SHP77 (cell line): Measurements from ENCODE around the gene HDC.

ENCODE experiments used
- DNase-seq, 2 experiments: peaks; one replicate each; lab custom pipeline; 2025; lab: John Stamatoyannopoulos, UW

HDC gene

DNA sequence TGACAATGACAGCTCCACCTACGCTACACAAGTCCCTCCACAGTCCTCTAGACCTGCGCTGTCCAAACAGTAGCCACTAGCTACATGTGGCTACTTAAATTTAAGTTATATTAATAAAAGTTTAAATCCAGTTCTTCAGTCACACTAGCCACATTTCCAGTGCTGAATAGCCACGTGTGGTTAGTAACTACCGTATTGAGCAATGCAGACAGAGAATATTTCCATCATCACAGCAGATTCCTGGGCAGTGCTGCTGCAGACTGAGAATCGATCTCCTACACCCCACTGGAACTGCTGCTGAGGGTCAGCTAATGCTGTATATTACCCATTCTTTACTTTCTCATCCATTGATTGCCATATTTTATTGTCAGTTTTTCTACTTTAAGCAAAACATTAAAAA lies 40.9 kb downstream of the HDC start:
- DNase-seq, result no peak

DNA sequence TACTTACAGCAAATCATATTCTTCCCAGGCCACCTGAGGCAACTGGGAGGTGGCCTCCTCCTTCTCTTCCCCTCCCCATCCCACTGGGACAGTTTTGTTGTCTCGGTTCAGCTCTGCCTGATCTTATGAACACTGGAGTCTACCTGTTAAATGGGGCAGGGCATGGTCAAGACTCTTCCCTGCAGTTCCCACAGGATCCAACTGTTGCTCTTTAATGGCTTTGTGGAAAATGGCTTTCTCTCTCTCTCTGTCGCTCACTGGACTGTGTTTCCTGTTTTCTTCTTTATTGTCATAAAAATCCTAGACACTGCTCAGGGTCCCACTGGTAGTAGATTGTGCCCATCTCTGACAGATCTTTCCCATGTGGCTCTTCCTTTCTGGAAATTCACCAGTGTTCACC lies 43.3 kb downstream of the HDC start:
- DNase-seq, result no peak

DNA sequence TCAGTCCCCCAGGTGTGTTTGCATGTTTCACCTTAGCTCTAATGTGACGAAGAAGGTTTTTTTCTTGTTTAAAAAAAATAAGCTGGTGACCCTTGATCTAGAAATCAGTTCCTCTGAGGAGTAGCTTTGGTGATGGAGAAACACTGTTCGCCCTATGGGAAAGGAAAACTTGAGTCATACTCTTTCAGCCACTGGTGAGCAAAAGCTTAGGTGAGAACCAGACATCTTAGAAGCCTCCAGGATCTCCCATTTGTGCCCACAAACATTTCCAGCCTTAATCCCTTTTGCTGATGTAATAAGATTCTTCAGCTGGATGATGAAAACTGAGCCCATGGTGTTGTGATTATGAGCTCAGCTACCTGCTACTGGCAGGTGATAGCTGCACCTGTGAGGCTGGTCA lies 45.7 kb downstream of the HDC start:
- DNase-seq, result no peak

DNA sequence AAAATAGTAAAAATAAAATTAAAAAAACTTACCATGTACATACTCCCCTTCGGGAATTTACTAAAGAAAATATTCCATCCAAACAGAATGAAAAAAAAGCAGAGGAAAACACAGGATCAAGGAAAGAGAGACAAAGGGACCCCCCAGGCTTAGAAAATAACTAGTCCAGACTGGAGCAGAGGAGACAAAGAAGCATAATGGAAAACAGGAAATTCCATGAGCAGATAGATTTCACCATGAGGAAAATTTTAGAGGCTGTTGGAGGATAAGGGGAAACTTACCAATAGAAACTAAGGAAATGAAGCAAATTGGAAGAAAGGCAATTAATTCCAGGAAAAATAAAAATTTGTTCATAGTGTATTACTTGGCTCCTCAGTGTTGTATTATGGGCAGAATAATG lies 46.8 kb downstream of the HDC start:
- DNase-seq, result no peak

DNA sequence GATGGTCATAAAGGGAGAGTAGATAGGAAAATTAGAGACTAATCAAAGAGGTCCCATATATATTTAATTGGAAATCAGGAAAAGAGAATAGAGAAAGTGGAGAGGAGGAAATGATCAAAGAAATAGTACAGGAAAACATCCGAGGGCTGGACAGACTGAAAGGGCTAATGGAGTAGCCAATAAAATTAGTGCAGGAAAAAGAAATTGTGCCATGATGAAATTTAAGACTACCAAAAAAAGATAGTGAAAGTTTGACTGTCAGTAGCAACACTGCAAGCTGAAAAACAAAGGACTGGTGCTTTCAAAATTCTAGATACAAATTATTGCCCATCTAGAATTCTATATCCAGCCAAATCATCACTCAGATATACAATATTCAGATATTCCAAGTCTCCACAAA lies 47.2 kb downstream of the HDC start:
- DNase-seq, result no peak

DNA sequence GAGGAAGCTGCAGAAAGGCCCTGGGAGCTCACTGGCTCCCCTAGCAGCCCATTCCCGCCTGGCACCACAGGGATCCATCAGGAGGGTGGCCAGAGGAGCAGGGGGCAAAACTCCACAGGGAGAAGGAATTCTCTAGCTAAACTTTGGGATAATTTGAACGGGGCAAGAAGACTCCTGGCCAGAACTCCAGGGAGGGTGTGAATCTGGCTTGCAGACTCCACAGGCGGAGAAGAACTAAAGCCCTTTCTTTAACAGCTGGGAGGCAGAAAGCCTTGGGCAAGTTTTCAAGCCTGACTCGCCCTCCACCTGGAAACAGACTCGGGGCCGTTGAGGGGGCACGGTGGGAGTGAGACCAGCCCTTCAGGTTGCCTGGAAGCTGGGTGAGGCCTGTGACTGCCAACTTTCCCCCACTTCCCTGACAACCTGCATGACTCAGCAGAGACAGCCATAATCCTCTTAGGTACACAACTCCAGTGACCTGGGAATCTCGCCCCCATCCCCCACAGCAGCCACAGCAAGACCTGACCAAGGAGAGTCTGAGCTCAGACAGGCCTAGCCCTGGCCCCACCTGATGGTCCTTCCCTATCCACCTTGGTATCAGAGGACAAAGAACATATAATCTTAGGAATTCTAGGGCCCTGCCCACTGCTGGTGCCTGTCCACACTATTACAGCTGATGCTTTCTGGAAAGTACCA lies 54.9 kb downstream of the HDC start:
- peak in 1 of 2 experiments; percentile 11 for DNase-seq

DNA sequence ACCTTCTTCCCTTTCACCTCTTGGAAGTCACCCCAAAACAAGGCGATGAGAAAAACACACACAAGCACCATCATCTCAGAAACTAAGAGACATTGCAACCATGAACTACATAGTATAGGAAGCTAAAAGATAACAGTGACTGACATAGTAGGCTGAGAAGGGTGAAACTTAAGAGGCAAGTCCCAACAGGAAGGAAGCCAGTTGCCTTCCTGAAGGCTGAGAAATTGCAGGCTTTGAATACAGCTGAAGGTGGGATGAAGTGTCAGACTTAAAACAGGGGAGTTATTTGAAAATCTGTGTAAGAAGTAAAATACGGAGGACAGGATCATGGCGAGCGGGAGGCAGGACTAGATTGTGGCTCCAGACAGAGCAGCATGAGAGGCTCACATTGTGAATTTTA lies 55.7 kb downstream of the HDC start:
- DNase-seq, result no peak

DNA sequence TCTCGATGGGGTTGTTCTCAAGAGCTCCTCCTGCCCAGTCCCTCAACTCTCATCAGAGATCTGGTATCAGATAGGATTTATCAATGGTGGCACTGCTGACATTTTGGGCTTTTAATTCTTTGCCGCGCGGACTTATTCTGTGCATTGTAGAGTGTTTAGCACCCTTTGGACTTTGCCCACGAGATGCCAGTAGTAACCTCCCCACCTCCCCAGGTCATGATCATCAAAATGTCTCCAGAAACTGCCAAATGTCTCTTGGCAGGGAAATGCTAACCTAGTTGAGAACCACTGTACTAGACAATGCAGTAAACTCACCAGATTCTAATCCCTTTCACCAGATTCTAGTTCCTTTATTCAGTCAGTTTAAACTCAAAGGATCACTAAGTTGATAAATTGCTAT lies 59.5 kb downstream of the HDC start:
- DNase-seq, result no peak

DNA sequence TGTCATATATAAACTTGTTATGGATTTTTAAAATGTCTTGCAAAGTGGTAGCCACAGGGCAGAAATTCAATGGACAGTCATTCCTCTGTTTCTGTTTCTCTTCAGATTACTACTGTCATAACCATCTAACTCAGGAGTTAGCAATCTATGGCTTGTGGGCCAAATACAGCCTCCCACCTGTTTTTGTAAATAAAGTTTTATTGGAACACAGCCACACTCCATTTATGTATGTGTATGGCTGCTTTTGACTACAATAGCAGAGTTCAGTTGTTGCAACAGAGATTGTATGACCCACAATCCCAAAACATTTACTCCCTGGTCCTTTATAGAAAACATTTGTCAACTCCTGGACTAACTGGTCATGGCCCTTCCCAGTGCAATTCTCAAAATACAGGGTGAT lies 63.5 kb downstream of the HDC start:
- DNase-seq, result no peak

DNA sequence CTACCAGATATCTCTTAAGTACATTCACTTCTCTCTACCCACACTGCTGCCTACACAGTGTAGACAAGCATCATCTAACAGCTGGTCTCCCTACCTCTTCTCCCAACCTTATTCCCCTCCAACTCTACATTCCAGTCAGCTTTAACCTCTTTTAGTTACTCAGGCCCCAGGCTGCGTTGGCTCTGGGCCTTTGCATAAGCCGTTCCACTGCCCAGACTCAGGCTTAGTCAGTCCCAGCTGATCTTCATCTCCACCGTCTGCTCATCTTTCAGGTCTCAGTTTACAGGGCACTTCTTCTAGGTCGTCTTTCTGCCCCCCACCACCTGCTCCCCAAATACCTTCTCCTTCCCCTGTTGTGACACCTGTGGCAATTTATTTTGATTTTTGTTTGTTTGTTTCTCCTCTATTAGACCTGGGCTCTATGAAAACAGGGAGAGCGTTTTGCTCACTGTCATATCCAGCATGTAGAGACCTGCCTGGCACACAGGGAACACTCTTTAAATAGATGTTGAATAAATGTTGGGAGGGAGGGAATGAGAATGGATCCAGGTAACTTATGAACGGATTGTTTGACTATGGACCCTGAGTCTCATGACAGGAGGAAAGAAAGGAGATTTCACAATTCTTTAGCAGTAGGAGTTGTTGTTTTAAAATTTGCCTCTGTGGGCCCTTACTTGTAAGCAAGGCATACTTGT lies 72.5 kb downstream of the HDC start:
- no peak for DNase-seq

DNA sequence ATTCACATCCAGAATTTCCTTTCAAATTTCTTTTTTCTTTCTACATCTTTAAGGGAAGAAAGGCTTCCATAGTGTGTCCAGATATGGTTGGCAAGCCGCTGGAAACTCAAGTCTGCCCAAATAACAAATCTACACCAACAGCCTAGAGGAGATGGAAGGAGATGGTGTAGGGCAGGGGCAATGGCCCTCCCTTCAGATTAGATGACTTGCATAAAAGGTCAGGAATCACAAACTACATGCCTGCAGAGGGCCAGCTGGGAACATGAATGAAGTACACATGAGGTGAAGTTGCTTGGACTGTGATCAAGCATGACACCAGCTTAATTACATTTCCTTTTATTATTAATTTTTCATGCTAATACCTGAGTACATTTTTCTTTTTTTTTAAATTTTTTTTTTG lies 73.4 kb downstream of the HDC start:
- no peak for DNase-seq
